Neural crest cell (in vitro differentiated cells): ENCODE measurements around the gene TAAR8. TPM values are rescaled to one million over a fixed set of nuclear protein-coding genes. Genes with fewer than 3 reads are reported as not detected.

Experiments
- DNase-seq: peaks from one replicate; pipeline ENCODE4 v3.0.0; 2021; ENCODE audit warnings: low read depth, mixed read lengths, low spot score
- H3K27ac Mint-ChIP-seq: one replicate; pipeline ENCODE4 v1.8.0; 2021; ENCODE audit warnings: mild to moderate bottlenecking, mixed read lengths; ENCODE audit not compliant: unreplicated experiment
- H3K27me3 Mint-ChIP-seq: 2 replicates; pipeline ENCODE4 v1.8.0; 2021; ENCODE audit warnings: low read depth, mild to moderate bottlenecking, mixed read lengths
- H3K36me3 Mint-ChIP-seq: 2 replicates; pipeline ENCODE4 v1.8.0; 2021; ENCODE audit warnings: low read depth, mild to moderate bottlenecking, mixed read lengths
- H3K4me1 Mint-ChIP-seq: 2 replicates; pipeline ENCODE4 v1.8.0; 2021; ENCODE audit warnings: mixed read lengths
- H3K4me3 Mint-ChIP-seq: one replicate; pipeline ENCODE4 v1.8.0; 2021; ENCODE audit warnings: mild to moderate bottlenecking, mixed read lengths
- H3K9me3 Mint-ChIP-seq: 2 replicates; pipeline ENCODE4 v1.8.0; 2021; ENCODE audit warnings: mixed read lengths
- CTCF ChIP-seq: fragments of 200-600 bp; sonication (generic); conservative IDR thresholded peaks from 2 replicates; pipeline ENCODE4 v1.5.0; 2021; ENCODE audit warnings: antibody characterized with exemption, mild to moderate bottlenecking
- total RNA-seq: library from RNA; stranded (reverse); gene quantifications from 2 replicates; pipeline ENCODE4 v1.2.1, GENCODE V29; 2021

Gene TAAR8
- total RNA-seq, 1 donor from 2014 or later = not detected

- DNase-seq = no peak
- Mint-ChIP-seq H3K36me3 (no peaks in the 10 kb centered on the region), H3K27ac (no peak within 1 kb of the TSS), H3K27me3 (no peaks in the 10 kb centered on the region), H3K9me3 (no peaks in the 10 kb centered on the region), H3K4me3 (no peak within 1 kb of the TSS), H3K4me1 (peaks cover 14% of the 10 kb centered on the region)
- TF ChIP-seq CTCF = no peak
Observed at GRCh38 chr6:132570221-132570777, 17.8 kb downstream of the TAAR8 start, which contains the start of gene TAAR6. TSS of gene TAAR6 (plus strand) at chr6:132570322. CDS start at chr6:132570322, 0 bp downstream.

- no peak overlapping the region for H3K4me3 Mint-ChIP-seq
- no peak overlapping the region for H3K27ac Mint-ChIP-seq
- no peaks in the 10 kb centered on the region for H3K27me3 Mint-ChIP-seq
- H3K9me3 Mint-ChIP-seq = no peaks in the 10 kb centered on the region
- DNase-seq = no peak
- H3K36me3 Mint-ChIP-seq = no peaks in the 10 kb centered on the region
- H3K4me1 Mint-ChIP-seq = peaks cover 14% of the 10 kb centered on the region
- TF ChIP-seq CTCF = no peak
Observed at GRCh38 chr6:132571774-132572173, 19.3 kb downstream of the TAAR8 start.

GRCh38 chr6:132584698-132585097, 32.2 kb downstream of the TAAR8 start:
- Mint-ChIP-seq H3K27me3 (no peaks in the 10 kb centered on the region), H3K9me3 (no peaks in the 10 kb centered on the region), H3K4me3 (no peak overlapping the region), H3K36me3 (no peaks in the 10 kb centered on the region), H3K4me1 (no peaks in the 10 kb centered on the region), H3K27ac (no peak overlapping the region)
- no peak for TF ChIP-seq CTCF
- no peak for DNase-seq

GRCh38 chr6:132587424-132587823, 35.0 kb downstream of the TAAR8 start:
- DNase-seq = no peak
- H3K36me3 Mint-ChIP-seq = no peaks in the 10 kb centered on the region

GRCh38 chr6:132589454-132589853, 37.0 kb downstream of the TAAR8 start, which contains the start of gene TAAR5:
TSS of gene TAAR5 (minus strand) at chr6:132589741. CDS start at chr6:132589686, 55 bp downstream.
- H3K9me3 Mint-ChIP-seq = no peaks in the 10 kb centered on the region
- H3K4me3 Mint-ChIP-seq = no peak within 1 kb of the TSS
- H3K27ac Mint-ChIP-seq = no peak within 1 kb of the TSS
- H3K27me3 Mint-ChIP-seq = no peaks in the 10 kb centered on the region
- TF ChIP-seq CTCF = no peak
- no peaks in the 10 kb centered on the region for H3K36me3 Mint-ChIP-seq
- no peak for DNase-seq
- no peaks in the 10 kb centered on the region for H3K4me1 Mint-ChIP-seq

More at GRCh38 chr6:132587424-132587823, 35.0 kb downstream of the TAAR8 start:
- H3K9me3 Mint-ChIP-seq = no peaks in the 10 kb centered on the region
- H3K4me3 Mint-ChIP-seq = no peak overlapping the region
- no peak for TF ChIP-seq CTCF
- no peaks in the 10 kb centered on the region for H3K4me1 Mint-ChIP-seq
- H3K27me3 Mint-ChIP-seq = no peaks in the 10 kb centered on the region
- no peak overlapping the region for H3K27ac Mint-ChIP-seq
